Keratinocyte (primary cell): ENCODE data around the gene NUDC. TPM values are rescaled to one million over a fixed set of nuclear protein-coding genes. Genes with fewer than 3 reads are reported as not detected.

Source experiments
- DNase-seq: peaks from one replicate; pipeline ENCODE4 v3.0.0-alpha.2; 2011; ENCODE audit warnings: low read depth, missing footprints, low spot score
- FAIRE-seq: peaks from 2 replicates; lab custom pipeline; 2011; peaks lifted over from hg19 to GRCh38; lab: Jason Lieb, UNC
- H2AFZ ChIP-seq: 2 replicates; pipeline ENCODE4 v1.6.0; 2012; ENCODE audit warnings: low read length, control low read depth, inconsistent platforms; ENCODE audit not compliant: control insufficient read depth
- H3K27ac ChIP-seq: 2 replicates; pipeline ENCODE4 v1.5.1; 2011; ENCODE audit warnings: low read length; ENCODE audit not compliant: control insufficient read depth, insufficient read depth
- H3K27me3 ChIP-seq: 3 replicates; pipeline ENCODE4 v1.6.0; 2011; ENCODE audit warnings: low read length; ENCODE audit not compliant: control insufficient read depth, insufficient read depth; ENCODE audit errors: extremely low read depth
- H3K36me3 ChIP-seq, 2 experiments: 2 replicates in 1 of 2; 3 replicates in 1 of 2; pipeline ENCODE4 v1.5.1; 2011; ENCODE audit warnings: low read length in 2 of 2, mild to moderate bottlenecking in 1 of 2; ENCODE audit not compliant: control insufficient read depth in 2 of 2, insufficient read depth in 2 of 2; ENCODE audit errors: extremely low read depth in 1 of 2
- H3K4me1 ChIP-seq: 3 replicates; pipeline ENCODE4 v1.5.1; 2011; ENCODE audit warnings: low read length; ENCODE audit not compliant: control insufficient read depth, insufficient read depth; ENCODE audit errors: extremely low read depth
- H3K4me2 ChIP-seq: 3 replicates; pipeline ENCODE4 v1.6.0; 2011; ENCODE audit warnings: low read depth, low read length; ENCODE audit not compliant: control insufficient read depth, insufficient read depth; ENCODE audit errors: extremely low read depth
- H3K4me3 ChIP-seq, 3 experiments: fragments of 200-600 bp in 1 of 3; sonication (generic) in 1 of 3; 2 replicates in 2 of 3; 3 replicates in 1 of 3; pipeline ENCODE4 v1.5.1; 2011 to 2016; ENCODE audit warnings: low read length in 3 of 3, mild to moderate bottlenecking in 3 of 3, control low read depth in 2 of 3, inconsistent platforms in 1 of 3, low read depth in 1 of 3, mixed read lengths in 1 of 3, mixed run types in 1 of 3, moderate library complexity in 1 of 3; ENCODE audit not compliant: control insufficient read depth in 2 of 3, insufficient read depth in 2 of 3; ENCODE audit errors: extremely low read depth in 1 of 3
- H3K79me2 ChIP-seq: 2 replicates; pipeline ENCODE4 v1.6.0; 2012; ENCODE audit warnings: low read length; ENCODE audit not compliant: control insufficient read depth, insufficient read depth
- H3K9ac ChIP-seq: 3 replicates; pipeline ENCODE4 v1.6.0; 2011; ENCODE audit warnings: low read length; ENCODE audit not compliant: control insufficient read depth, insufficient read depth; ENCODE audit errors: extremely low read depth
- H3K9me1 ChIP-seq: 3 replicates; pipeline ENCODE4 v1.6.0; 2011; ENCODE audit warnings: low read length; ENCODE audit not compliant: control insufficient read depth, insufficient read depth; ENCODE audit errors: extremely low read depth
- H3K9me3 ChIP-seq: 2 replicates; pipeline ENCODE4 v1.5.1; 2012; ENCODE audit warnings: low read depth, low read length; ENCODE audit not compliant: control insufficient read depth
- H4K20me1 ChIP-seq: 3 replicates; pipeline ENCODE4 v1.6.0; 2011; ENCODE audit warnings: low read length; ENCODE audit not compliant: control insufficient read depth, insufficient read depth; ENCODE audit errors: extremely low read depth
- EZH2 ChIP-seq: IDR thresholded peaks from one replicate; pipeline ENCODE4 v1.6.1; 2012; ENCODE audit warnings: inconsistent platforms, mild to moderate bottlenecking, low read length, moderate library complexity
- dilution Hi-C: fragments of 300-500 bp; cut with MboI; formaldehyde crosslinking; loops from one replicate; pipeline ENCODE4 v1.7.0; 2020; ENCODE audit warnings: low sequenced_read_pairs; ENCODE audit not compliant: extremely low pct_ligation_motif_present
- polyA plus RNA-seq, 5 experiments: library from polyadenylated mRNA; depleted of rRNA in 3 of 5; stranded (reverse) in 3 of 5; stranded (forward) in 1 of 5; unstranded in 1 of 5; fragments of >200 nt; gene quantifications; 1 replicate in 1 of 5; 2 replicates in 3 of 5; 3 replicates in 1 of 5; pipeline versions ENCODE4 v1.2.1 to v1.2.3, GENCODE V29; 2011 to 2012; ENCODE audit warnings: missing spikeins in 2 of 5, low read depth in 1 of 5, low replicate concordance in 1 of 5
- TF ChIP-seq, protein P1 (sequence below), 3 experiments: IDR thresholded peaks in 1 of 3; conservative IDR thresholded peaks in 1 of 3; optimal IDR thresholded peaks in 1 of 3; 2 replicates in 2 of 3; 3 replicates in 1 of 3; pipeline versions ENCODE3 to v1.5.1; 2011; ENCODE audit warnings: low read length in 3 of 3, mild to moderate bottlenecking in 3 of 3, moderate library complexity in 2 of 3, control low read depth in 1 of 3, inconsistent platforms in 1 of 3; ENCODE audit not compliant: insufficient read depth in 2 of 3; ENCODE audit errors: extremely low read depth in 1 of 3

NUDC gene
- polyA plus RNA-seq, 1 donor (not counting 4 experiments of a cell fraction or from before 2014, with no cell fraction given): 57.3 TPM

DNA sequence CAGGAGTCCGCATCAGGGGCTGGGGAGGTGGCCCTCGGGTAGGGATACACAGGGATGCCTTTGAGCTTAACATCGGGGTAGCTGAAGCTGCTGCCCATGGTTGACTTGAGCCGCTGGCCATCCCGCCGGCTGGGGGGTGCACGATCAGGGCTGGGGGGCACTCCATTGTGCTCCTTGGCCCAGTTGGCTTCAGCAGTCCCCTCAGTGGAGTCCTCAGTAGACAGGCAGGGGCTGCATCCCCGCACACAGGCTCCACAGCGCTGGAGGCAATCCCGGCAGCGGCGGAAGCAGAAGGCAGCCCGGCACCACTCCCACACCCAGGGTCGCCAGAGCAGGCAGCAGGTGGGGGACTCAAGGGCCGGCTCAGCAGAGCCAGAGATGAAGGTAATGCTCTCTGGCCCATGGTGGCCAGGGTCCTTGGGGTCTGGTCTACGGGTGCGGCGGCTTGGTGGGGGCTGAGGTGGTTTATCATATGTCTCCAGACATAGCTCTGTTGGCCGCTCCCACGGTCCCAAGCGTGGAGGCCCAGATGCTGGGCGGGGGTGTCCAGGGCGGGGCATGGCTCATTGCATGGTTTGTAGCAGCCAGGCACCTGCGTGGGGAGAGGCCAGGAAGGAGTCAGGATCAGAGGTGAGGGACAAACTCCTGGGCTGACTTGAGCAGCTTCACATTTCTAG lies 30.4 kb downstream of the NUDC start:
- Histone ChIP-seq H3K9ac (no peak overlapping the region), H3K27ac (no peak overlapping the region), H3K4me1 (peaks cover 8% of the 10 kb centered on the region), H3K36me3 (peaks cover 21 to 41% of the 10 kb centered on the region in 2 experiments), H4K20me1 (peaks cover 12% of the 10 kb centered on the region), H3K9me3 (no peaks in the 10 kb centered on the region), H3K79me2 (peaks cover 26% of the 10 kb centered on the region), H3K4me3 (no peak overlapping the region), H3K9me1 (no peaks in the 10 kb centered on the region), H3K4me2 (no peak overlapping the region), H3K27me3 (no peaks in the 10 kb centered on the region), H2AFZ (no peak overlapping the region)
- dilution Hi-C loops: no loop called here
- DNase-seq (no peak), FAIRE-seq (no peak)
- TF ChIP-seq EZH2: no peak
- TF ChIP-seq, protein P1, sequence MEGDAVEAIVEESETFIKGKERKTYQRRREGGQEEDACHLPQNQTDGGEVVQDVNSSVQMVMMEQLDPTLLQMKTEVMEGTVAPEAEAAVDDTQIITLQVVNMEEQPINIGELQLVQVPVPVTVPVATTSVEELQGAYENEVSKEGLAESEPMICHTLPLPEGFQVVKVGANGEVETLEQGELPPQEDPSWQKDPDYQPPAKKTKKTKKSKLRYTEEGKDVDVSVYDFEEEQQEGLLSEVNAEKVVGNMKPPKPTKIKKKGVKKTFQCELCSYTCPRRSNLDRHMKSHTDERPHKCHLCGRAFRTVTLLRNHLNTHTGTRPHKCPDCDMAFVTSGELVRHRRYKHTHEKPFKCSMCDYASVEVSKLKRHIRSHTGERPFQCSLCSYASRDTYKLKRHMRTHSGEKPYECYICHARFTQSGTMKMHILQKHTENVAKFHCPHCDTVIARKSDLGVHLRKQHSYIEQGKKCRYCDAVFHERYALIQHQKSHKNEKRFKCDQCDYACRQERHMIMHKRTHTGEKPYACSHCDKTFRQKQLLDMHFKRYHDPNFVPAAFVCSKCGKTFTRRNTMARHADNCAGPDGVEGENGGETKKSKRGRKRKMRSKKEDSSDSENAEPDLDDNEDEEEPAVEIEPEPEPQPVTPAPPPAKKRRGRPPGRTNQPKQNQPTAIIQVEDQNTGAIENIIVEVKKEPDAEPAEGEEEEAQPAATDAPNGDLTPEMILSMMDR (optimal IDR thresholded peaks at IDR 0.05 in 1 of 3, IDR thresholded peaks at IDR 0.05 in 1 of 3, conservative IDR thresholded peaks at IDR 0.05 in 1 of 3; ENCODE audit: extremely low read depth in 1 of 3, insufficient read depth in 2 of 3, low read length in 3 of 3): no peak

DNA sequence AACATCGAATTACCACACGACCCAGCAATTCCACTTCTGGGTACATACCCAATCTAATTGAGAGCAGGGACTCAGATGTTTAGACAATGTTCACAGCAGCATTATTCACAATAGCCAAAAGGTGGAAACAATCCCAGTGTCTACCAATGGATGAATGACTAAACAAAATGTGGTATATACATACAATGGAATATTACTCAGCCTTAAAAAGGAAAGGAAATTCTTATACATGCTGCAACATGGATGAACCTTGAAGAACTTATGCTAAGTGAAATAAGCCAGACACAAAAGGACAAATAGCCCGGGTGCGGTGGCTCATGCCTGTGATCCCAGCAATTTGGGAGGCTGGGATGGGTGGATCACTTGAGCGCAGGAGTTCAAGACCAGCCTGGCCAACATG lies 31.8 kb downstream of the NUDC start:
- no peak for FAIRE-seq
- H3K9ac ChIP-seq: no peak overlapping the region
- H3K27ac ChIP-seq: no peak overlapping the region
- H4K20me1 ChIP-seq: peaks cover 12% of the 10 kb centered on the region
- H3K9me1 ChIP-seq: no peaks in the 10 kb centered on the region
- H3K4me2 ChIP-seq: no peak overlapping the region
- peaks cover 35% of the 10 kb centered on the region for H3K79me2 ChIP-seq
- DNase-seq: no peak
- H3K4me3 ChIP-seq: no peak overlapping the region
- TF ChIP-seq EZH2: no peak
- TF ChIP-seq, protein P1 (optimal IDR thresholded peaks at IDR 0.05 in 1 of 3, IDR thresholded peaks at IDR 0.05 in 1 of 3, conservative IDR thresholded peaks at IDR 0.05 in 1 of 3; ENCODE audit: extremely low read depth in 1 of 3, insufficient read depth in 2 of 3, low read length in 3 of 3): no peak
- H3K9me3 ChIP-seq: no peaks in the 10 kb centered on the region
- dilution Hi-C loops: no loop called here
- H3K27me3 ChIP-seq: no peaks in the 10 kb centered on the region
- peaks cover 20 to 40% of the 10 kb centered on the region in 2 experiments for H3K36me3 ChIP-seq
- H3K4me1 ChIP-seq: peaks cover 10% of the 10 kb centered on the region
- H2AFZ ChIP-seq: no peak overlapping the region
